GM19467 (cell line): ENCODE data around the gene VDAC2.
"Not testable (repeated sequence)": the region's sequence is repeated elsewhere in the genome, so short reads cannot be mapped to it uniquely, and the experiment has no call there.

Source experiments
- ATAC-seq: cut with Tn5 transposase; IDR thresholded peaks from one replicate; pipeline ENCODE4 v1.9.1; 2021; ENCODE audit warnings: mild to moderate bottlenecking, moderate library complexity; ENCODE audit not compliant: unreplicated experiment

Gene VDAC2

DNA sequence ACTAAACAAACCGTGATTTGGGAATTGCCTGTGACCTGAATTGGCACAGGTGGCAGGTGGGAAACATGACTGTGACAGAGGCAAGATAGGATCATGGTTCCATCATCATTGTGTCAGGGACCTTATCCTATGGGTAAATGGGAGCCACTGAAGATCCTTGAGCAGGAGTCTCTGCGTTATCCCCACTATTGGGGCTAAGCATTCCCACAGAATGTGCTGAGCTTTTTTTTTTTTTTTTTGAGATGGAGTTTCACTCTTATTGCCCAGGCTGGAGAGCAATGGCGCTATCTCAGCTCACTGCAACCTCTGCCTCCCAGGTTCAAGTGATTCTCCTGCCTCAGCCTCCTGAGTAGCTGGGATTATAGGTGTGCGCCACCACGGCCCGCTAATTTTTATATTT lies 10.6 kb upstream of the VDAC2 start:
- not testable (repeated sequence) for ATAC-seq

DNA sequence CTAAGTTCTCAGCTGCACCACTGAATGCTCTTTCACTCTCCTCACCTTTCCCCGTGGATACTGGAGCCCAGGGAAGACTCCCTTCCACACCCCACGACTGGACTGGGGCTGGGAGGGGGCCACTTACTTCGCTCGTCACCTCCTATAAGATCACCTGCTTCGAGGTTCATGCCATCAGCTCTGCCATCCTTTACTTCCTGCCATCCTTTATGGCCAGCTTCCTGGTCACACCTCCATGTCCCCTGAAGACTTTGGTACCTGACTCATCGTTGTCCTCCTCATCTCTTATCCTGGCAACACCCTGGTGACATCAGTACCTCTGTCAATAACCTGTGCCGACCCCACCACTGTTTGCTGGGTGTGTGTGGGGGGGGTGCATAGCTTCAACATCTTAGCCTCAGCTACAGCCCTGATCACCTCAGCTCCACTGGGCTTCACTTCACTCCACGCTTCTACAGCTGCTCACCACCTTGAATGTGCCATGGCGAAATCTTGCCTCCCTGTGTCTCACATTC lies 8.7 kb upstream of the VDAC2 start:
- ATAC-seq, result no peak

DNA sequence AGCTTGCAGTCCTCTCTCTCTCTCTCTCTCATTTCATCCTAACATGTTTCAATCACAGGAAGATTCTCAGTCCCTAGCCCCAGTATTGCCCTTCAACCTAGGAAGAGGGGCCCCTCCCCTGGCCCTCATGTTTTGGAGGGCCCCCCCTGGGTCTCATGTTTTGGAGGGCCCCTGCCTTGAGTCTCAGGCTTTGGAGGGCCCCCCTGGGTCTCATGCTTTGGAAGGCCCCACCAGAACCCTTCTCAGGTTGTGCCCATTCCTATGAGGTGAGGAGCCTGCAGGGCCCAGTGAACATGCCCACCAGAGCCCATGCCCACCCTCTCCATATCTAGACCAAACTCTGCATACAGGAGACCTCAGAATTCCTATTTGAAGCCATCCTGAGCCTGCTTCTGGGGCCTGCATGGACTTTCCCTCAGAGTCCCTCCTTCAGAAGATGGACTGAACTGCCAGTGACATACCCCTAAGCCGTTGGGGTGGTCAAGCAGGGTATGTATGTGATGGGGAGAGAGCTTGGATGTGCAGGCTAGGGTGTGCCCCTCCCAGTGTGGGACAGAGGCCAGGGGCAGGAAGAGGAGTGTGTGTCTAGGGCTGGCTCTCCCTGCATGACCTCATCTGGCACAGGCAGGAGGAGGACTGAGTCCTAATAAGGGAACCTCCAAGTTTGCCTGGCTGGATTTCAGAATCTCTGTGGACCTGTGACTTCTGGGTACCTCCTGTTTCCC lies 8.1 kb upstream of the VDAC2 start:
- no peak for ATAC-seq

DNA sequence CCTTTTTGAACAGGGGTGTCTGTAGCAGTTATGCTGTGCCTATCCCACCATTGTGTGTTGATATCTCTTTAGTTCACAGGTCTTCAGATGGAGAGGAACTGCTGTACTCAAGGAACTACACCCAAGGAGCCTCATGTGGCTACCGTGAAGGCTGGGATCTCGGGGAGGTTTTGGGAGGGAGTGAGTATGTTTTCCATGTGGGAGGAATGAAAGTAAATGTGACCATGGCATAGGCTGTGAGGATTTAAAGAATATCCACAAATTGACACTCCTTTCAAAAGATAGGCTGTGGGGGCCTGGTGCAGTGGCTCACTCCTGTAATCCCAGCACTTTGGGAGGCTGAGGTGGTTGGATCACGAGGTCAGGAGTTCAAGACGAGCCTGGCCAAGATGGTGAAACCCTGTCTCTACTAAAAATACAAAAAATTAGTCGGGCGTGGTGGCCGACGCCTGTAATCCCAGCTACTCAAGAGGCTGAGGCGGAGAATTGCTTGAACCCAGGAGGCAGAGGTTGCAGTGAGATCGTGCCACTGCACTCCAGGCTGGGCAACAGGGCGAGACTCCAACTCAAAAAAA lies 7.5 kb upstream of the VDAC2 start:
- ATAC-seq, result not testable (repeated sequence)

DNA sequence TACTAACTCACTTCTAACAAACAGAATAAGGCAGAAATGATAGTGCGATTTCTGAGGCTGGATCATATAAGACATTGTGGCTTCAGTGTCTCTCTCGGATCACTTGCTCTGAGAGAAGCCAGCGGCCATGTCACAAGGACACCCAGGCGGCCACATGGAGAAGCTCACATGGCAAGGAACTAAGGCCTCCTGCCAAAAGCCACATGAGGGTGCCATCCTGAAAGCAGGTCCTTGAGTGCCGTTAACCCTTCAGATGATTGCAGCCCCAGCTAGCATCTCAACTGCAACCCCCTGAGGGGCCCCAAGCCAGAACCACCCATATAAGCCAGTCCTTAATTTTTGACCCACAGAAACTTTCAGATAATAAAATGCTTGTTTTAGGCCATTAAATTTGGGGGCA lies 6.9 kb upstream of the VDAC2 start:
- ATAC-seq, result no peak

DNA sequence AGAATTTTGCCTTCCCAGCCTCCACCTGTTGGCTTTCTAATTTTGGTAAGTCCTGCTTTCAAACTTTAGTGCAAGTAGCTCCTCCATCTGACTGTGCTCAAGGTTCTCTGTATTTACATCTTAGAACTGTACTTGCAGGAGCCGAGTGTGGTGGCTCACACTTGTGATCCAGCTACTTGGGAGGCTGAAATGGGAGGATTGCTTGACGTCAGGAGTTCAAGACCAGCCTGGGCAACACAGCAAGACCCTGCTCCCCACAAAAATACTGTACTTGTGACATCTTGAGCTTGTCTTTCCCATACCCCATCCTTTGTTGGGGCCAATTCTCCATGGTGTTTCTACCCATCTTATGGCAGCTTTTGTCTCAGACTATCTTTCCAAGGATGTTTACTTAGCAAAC lies 4.7 kb upstream of the VDAC2 start:
- ATAC-seq, result no peak

DNA sequence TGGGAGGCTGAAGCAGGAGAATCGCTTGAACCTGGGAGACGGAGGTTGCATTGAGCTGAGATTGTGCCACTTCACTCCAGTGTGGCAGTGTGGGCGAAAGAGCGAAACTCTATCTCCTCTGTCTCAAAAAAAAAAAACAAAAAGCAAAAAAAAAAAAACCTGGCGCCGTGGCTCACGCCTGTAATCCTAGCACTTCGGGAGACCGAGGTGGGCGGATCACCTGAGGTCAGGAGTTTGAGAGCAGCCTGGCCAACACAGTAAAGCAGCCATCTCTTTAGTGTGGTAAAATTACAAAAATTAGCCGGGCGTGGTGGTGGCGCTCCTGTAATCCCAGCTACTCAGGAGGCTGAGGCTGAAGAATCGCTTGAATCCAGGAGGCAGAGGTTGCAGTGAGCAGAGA lies 4.0 kb upstream of the VDAC2 start:
- ATAC-seq, result not testable (repeated sequence)

DNA sequence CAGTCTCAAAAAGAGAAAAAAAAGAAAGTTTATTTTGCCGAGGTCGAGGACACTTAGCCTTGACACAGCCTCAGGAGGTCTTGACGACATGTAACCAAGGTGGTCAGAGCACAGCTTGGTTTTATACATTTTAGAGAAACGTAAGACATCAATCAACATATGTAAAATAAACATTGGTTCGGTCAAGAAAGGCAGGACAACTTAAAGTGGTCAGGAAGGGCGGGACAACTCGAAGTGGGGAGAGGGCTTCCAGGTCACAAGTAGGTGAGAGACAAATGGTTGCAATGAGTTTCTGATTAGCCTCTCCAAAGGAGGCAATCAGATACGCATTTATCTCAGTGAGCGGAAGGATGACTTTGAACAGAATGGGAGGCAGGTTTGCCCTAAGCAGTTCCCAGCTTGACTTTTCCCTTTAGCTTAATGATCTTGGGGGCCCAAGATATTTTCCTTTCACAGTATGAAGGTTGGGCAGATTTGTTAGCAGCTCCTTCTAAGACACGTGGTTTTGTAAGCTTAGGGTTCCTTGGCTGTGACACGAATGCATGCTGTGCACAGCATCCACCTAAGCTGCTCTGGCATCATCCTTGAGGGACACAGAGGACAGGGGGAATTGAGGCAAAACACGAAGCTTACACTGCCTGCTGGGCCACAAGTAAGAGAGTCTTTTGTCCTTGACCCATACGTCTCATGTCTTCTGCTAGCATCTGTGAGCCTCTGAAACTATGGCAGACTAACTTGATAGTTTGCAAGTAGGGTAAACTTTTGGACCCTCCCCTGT lies 3.3 kb upstream of the VDAC2 start:
- no peak for ATAC-seq

DNA sequence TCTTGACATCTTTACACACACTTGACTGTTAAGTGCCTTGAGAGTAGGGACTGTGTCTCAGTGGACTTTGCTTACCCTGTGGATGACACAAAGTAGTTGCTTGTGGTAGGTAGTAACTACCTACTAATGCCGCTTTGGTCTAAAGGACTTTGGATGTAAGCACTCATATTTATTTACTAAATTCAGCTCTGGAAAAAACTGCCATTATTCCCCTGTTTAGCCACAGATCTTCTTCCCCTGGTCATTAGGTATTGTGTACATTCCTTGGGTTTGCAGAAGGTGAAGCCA lies 2.8 kb upstream of the VDAC2 start:
- no peak for ATAC-seq

DNA sequence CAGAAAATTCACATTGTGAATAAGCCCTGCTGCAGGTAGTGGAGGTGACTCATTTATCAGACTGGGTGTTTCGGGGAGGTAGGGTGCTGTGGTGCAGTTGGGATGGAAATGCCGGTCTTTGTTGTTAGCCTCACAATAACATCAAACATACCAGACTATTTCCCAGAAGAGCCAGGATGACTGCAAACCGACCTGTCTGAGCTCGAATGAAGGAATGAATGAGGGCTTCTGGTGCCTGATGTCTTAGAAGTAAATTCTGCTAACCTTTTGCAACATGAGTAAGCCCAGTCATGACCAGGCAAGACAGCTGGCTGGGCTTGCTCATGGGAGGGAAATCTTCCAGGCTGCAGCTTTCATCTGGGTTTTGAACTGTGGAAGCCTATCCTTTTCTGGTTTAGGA lies 2.4 kb upstream of the VDAC2 start:
- no peak for ATAC-seq

DNA sequence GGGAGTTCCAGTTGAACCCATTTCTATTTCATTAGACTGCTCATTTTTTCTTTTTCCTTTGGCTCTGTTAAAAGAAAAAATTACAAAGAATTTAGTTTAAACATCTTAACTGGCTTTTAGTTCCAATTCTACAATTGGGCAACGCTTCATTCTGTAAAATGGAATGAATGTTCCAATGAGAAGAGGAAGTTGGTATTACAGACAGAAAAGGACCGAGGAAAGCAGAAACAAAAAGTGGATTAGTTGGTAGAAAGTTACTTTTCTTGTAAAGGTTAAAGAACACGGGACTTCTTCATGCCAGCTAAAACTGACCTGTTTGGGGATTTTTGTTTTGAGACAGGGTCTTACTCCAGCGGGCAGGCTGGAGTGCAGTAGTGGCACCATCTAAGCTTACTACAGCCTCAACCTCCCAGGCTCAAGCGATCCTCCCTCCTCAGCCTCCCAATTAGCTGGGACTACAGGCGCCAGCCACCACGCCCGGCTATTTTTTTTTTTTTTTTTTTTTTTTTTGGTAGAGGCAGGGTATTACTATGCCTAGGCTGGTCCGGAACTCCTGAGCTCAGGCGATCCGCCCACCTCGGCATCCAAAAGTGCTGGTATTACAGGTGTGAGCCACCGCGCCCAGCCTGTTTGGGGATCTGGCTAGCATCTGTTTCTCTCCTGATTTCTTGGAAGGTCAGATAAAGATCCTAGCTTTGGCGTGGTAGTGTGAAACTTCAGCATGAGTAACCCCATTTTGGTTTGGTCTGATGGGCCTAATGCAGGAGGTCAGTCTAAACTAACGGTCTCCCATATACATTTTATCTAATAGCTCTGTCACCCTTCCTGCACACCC lies 1.3 kb upstream of the VDAC2 start:
- ATAC-seq, result no peak

DNA sequence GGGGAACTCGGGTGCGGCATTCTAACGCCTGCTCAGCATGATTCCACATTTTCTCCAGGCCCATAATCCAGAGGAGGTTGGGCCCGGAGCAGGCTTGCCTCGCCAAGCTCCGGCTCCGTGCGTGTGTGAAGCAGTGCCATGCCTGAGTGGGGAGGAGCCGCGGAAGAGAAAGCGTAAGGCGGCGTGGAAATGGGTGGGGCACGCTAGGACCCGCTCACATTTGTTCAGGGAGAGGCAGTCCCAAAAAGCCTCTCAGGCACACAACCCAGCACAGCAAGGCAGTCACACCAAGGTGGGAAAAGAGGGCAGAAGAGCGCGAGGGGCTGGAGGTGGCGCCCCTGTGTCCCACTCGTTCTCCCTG lies 695 bp upstream of the VDAC2 start:
- peak; percentile 41 for ATAC-seq

DNA sequence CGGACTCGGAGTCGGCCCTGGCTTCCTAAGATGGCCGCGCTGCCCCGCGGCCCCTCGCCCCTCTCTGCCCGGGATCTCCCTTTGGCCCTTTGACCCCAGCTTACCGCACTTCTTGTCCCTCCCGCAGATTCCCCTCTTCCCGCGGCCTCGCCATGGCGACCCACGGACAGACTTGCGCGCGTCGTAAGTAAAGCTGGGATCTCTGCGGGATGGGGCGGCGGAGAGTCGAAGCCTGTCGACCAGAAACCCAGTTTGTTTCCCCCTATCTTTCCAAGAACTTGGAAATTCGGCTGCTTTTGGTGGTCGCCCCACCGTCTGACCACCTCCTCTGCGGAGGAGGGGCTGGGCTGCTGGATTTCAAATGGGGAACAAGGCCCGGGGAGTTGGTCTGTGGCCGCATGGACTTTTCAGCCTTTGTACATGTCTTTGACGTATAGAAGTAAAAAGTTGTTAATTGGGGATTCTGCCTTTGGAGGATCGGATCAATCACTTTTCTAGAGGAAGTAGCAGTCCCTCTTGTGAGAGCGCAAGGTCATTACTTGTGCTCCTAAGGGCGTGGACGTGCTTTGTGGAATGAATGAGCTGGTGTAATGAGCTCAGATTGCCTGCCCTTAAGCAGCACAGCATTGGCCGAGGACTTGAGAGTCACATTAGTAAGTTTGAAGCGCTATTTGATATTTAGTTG lies 553 bp downstream of the VDAC2 start:
- no peak for ATAC-seq

DNA sequence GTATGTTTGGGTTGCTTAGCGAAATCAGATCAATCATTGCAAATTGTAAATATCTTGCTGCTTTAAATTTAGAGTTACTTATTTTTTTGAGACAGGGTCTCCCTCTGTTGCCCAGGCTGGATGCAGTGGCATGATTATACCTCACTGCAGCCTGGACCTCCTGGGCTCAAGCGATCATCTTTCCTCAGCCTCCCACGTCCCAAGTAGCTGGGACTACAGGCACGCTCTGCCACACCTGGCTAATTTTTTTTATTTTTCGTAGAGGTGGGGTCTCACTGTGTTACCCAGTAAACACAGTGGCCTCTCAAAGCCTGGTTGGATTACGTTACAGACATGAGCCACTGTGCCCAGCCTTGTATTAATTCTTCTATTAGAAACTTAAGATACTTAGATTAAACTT lies 1.7 kb downstream of the VDAC2 start:
- no peak for ATAC-seq

DNA sequence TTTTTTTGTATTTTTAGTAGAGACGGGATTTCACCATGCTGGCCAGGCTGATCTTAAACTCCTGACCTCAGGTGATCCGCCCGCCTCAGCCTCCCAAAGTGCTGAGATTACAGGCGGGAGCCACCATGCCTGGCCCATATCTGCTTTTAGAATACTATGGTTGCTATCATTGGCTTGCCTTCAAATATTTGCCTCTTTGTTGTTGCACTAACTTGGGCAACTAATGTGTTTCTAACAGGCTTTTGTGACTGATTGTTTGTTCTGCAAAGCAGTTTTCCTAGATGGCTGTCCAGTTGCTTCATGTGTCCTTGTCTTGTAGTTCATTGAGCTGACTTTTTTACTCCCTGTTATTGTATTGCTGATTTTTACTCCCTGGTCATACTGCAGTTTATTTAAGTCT lies 9.7 kb downstream of the VDAC2 start:
- no peak for ATAC-seq

DNA sequence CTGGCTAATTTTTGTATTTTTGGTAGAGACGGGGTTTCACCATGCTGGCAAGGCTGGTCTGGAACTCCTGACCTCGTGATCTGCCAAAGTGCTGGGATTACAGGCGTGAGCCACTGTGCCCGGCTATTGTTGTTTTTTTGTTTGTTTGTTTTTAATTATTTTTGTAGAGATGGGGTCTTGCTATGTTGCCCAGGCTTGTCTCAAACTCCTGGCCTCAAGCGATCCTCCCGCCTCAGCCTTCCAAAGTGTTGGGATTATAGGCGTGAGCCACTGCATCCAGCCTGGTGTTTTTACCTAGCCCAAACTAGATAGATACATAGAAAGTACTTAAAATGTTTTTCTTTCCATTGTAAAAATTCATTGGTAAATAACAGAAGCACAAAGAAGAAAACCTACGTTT lies 10.9 kb downstream of the VDAC2 start:
- ATAC-seq, result not testable (repeated sequence)

DNA sequence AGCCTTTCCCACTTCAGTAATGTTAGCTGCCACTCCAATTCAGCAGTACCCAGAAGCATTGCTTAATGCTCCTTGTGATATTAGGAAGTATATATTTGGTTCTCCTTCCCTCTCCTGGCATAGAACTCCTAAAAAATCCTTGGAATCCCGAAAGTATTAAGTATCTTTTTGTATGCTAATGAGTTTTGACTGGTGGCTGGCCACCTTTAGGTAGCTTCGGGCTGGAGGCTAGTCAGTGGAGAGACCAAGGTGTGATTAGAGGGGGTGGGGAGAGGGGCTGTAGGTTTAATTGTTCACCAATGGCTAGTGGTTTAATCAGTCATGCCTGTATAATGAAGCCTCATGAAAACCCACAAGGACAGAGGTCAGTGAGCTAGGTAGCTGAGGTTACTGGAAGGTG lies 12.9 kb downstream of the VDAC2 start:
- no peak for ATAC-seq

DNA sequence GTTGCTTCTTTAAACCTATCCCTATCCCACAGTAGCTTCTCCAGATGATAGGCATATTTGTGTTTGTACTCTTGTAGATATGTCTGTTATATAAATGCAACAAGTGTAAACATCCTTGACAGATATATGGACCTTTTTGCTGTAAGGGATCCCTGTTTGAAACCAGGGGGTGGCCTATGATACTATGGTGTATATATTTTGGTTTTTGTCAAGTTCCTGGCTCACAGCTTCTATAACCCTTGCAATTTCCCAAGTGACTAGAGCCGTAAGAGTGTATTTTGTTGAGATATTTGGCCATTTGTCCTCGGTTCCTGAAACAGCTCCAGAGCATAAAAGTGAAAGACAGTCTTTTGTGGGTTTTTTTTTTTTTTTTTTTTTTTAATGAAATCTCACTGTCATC lies 15.5 kb downstream of the VDAC2 start:
- ATAC-seq, result no peak

DNA sequence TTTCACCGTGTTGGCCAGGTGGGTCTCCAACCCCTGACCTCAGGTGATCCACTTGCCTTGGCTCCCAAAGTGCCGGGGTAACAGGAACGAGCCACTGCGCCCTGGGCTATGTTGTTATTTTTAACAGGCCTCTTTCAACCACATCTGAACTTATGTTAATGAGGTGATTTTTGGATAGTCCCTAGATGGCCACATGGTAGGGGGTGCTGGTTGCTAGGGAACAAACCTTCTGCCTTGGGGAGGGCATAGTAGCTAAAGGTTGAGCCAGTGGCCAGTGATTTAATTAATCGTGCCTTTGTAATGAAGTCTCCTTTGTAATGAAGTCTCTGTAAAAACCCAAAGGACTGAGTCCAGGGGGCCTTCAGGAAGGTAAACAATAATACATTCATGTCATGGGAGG lies 16.1 kb downstream of the VDAC2 start:
- ATAC-seq, result no peak

DNA sequence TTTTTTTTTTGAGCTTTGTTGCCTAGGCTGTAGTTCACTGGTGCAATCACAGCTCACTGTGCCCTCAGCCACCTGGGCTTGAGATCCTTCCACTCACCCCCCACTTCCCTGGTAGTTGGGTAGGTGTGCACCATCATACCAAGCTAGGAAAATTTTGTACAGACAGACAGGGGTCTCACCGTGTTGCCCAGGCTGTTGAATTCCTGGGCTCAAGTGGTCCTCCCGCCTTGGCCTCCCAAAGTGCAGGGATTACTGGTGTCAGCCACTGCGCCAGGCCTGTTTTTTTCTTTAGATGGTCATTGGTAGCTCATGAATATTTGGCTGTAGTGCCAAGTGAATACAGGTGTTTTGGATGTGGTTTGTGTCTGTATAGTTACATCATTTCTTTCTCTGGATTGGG lies 17.7 kb downstream of the VDAC2 start:
- no peak for ATAC-seq

DNA sequence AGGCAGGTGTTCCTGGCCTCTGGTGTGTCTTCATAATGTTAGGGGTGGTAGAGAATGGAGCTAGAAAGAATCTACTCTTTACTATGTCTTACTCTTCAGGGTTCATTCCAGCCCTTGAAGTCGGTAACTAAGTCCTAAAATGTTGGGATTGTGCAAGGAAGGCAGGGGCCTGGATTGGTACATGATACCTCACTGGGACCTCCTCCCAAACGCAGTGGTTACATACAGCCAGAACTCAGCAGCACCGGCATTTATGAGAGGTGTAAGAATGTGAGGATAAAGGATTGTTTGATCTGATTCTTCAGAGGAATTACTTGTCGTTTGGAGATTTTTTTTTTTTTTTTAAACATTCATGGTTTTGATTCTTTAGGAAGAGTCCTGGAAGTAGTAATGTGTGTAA lies 18.2 kb downstream of the VDAC2 start:
- no peak for ATAC-seq
